Tibial artery (tissue), 4 donors: Measurements from ENCODE around the gene FGF3.

Experiments used
- DNase-seq, 2 donors: peaks; one replicate each; pipeline ENCODE4 v3.0.0-alpha.2; 2019
- H3K27ac ChIP-seq, 2 donors: fragments of 200-600 bp; sonication (generic) in 1 of 2; 1 replicate in 1 of 2; 2 replicates in 1 of 2; pipeline ENCODE4 v1.5.1; 2018 to 2019; ENCODE audit warnings: mild to moderate bottlenecking in 1 of 2
- H3K27me3 ChIP-seq, 2 donors: fragments of 200-600 bp; sonication (generic) in 1 of 2; one replicate each; pipeline versions ENCODE4 v1.5.1 to v1.6.0; 2016 to 2019
- H3K36me3 ChIP-seq, 3 donors: fragments of 200-600 bp; sonication (generic) in 2 of 3; one replicate each; pipeline ENCODE4 v1.5.1; 2016 to 2019; ENCODE audit warnings: mild to moderate bottlenecking in 2 of 3
- H3K4me1 ChIP-seq, 4 donors: fragments of 200-600 bp; sonication (generic) in 2 of 4; 1 replicate in 3 of 4; 2 replicates in 1 of 4; pipeline ENCODE4 v1.5.1; 2016 to 2019
- H3K4me3 ChIP-seq, 2 donors: fragments of 200-600 bp; sonication (generic) in 1 of 2; 1 replicate in 1 of 2; 2 replicates in 1 of 2; pipeline ENCODE4 v1.5.1; 2018 to 2019; ENCODE audit warnings: mild to moderate bottlenecking in 2 of 2
- H3K9me3 ChIP-seq, 3 donors: fragments of 200-600 bp; sonication (generic) in 1 of 3; one replicate each; pipeline ENCODE4 v1.5.1; 2016 to 2019
- intact Hi-C: fragments of 100-400 bp; cut with DNase I; formaldehyde crosslinking; loops from one replicate; pipeline ENCODE4 v1.15.0; 2023; ENCODE audit warnings: low total_unique reads
- TF ChIP-seq, protein P1 (sequence below), 2 experiments: fragments of 200-600 bp in 1 of 2; fragments of 450-650 bp in 1 of 2; IDR thresholded peaks; one replicate each; pipeline ENCODE4 v1.5.1; 2017 to 2019; ENCODE audit warnings: antibody characterized with exemption in 2 of 2, mild to moderate bottlenecking in 1 of 2, moderate library complexity in 1 of 2

FGF3 gene

DNA sequence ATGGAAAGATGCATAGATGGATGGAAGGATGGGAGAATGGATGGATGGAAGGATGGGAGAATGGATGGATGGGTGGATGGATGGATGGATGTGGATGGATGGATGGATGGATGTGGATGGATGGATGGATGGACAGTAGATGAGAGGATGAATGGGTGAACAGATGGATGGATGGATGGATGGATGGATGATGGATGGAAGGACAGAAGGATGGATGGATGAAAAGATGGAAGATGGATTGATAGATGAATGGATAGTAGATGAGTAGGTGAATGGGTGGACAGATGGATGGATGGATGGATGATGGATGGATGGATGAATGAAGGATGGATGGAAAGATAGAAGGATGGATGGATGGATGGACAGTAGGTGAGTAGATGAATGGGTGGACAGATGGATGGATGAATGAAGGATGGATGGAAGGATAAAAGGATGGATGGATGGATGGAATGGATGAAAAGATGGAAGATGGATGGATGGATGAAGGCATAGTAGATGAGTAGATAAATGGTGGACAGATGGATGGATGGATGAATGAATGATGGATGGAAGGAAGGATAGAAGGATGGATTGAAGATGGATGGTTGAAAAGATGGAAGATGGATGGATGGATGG lies 15.5 kb downstream of the FGF3 start:
- no peak for DNase-seq
- Histone ChIP-seq H3K4me1 (no peaks in the 10 kb centered on the region), H3K27me3 (peaks cover 0 to 41% of the 10 kb centered on the region in 2 donors), H3K4me3 (no peak overlapping the region), H3K27ac (no peak overlapping the region), H3K9me3 (no peaks in the 10 kb centered on the region), H3K36me3 (no peaks in the 10 kb centered on the region)
- TF ChIP-seq, protein P1, sequence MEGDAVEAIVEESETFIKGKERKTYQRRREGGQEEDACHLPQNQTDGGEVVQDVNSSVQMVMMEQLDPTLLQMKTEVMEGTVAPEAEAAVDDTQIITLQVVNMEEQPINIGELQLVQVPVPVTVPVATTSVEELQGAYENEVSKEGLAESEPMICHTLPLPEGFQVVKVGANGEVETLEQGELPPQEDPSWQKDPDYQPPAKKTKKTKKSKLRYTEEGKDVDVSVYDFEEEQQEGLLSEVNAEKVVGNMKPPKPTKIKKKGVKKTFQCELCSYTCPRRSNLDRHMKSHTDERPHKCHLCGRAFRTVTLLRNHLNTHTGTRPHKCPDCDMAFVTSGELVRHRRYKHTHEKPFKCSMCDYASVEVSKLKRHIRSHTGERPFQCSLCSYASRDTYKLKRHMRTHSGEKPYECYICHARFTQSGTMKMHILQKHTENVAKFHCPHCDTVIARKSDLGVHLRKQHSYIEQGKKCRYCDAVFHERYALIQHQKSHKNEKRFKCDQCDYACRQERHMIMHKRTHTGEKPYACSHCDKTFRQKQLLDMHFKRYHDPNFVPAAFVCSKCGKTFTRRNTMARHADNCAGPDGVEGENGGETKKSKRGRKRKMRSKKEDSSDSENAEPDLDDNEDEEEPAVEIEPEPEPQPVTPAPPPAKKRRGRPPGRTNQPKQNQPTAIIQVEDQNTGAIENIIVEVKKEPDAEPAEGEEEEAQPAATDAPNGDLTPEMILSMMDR (IDR thresholded peaks at IDR 0.05), result no peak
- intact Hi-C loops, result no loop called here

DNA sequence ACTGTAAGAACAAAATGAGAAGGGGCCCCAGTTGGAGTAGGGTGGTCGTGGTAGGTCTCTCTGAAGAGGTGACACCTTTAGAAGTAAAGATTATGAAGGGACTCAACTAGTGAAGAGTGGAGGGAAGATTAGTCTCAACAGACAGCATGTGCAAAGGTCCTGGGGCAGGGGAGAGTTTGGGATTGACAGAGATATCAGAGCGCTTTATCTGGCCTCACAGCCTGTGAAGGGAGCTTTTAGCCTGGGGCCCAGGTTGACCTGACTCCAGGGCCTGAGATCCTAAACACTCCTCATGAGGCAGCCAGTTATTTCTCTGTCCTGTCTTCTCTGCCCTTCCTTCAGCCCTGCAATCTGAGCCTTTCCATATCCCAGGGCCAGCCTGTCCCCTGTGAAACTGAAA lies 16.2 kb downstream of the FGF3 start:
- no peak overlapping the region for H3K27ac ChIP-seq
- H3K36me3 ChIP-seq, result no peaks in the 10 kb centered on the region
- H3K27me3 ChIP-seq, result peaks cover 0 to 37% of the 10 kb centered on the region in 2 donors
- no peaks in the 10 kb centered on the region for H3K4me1 ChIP-seq
- TF ChIP-seq, protein P1 (IDR thresholded peaks at IDR 0.05), result no peak
- intact Hi-C loops, result no loop called here
- no peaks in the 10 kb centered on the region for H3K9me3 ChIP-seq
- no peak overlapping the region for H3K4me3 ChIP-seq
- no peak for DNase-seq

DNA sequence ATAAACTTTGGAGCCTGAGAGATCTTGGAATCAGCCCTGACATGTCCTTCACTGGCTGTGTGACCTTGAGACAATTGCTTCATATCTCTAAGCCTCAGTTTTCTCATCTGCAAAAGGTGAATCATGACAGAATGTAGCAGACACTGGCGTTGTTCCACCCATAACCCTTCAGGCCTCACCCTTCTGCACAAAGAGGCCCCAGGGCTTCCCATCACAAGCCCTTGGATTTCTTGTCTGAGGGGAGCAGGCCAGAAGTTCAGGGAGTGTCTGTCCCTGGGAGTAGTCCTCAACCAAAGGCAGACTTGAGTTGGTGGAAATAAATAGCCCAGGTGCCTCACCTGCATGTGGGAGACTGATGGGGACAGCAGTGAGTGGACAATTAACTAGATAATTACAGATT lies 16.6 kb downstream of the FGF3 start:
- H3K27ac ChIP-seq, result no peak overlapping the region
- H3K36me3 ChIP-seq, result no peaks in the 10 kb centered on the region
- H3K4me3 ChIP-seq, result no peak overlapping the region
- no peaks in the 10 kb centered on the region for H3K4me1 ChIP-seq
- DNase-seq, result no peak
- TF ChIP-seq, protein P1 (IDR thresholded peaks at IDR 0.05), result no peak
- H3K27me3 ChIP-seq, result peaks cover 0 to 38% of the 10 kb centered on the region in 2 donors
- H3K9me3 ChIP-seq, result no peaks in the 10 kb centered on the region
- intact Hi-C loops, result no loop called here

DNA sequence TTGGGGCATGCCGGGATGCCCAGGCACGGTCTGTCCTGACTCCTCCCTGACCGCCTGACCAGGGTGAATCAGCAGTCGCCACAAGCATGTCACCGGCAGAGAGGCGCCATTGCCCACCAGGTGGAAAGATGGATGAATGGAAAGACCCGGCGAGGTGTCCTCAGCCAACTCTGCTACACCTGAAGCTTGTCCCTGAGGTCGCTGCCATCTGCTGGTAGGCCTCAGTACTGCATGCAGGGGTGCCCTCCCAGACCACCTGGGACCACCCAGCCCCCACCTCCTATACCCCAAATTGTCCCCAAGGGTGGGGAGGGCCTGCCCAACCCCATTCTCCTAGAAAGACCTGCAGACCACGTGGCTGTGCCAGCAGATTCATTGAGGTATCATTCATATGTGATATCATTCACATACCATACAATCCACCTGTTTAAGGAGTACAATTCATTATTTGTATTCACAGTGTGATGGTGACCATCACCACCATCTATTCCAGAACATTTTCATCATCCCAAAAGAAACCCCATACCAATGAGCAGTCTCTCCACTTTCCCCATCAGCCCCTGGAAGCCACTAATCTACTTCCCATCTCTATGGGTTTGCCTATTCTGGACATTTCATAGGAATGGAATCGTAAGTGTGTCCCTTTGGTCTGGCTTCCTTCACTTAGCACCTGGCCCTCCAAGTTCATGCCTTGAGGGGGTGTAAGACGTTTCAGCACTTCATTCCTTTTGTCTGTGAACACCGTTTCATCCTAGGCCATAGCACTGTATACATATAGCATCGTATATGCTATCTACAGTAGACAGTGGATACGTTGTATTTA lies 17.5 kb downstream of the FGF3 start:
- H3K4me3 ChIP-seq, result no peak overlapping the region
- no peak for DNase-seq
- peaks cover 0 to 36% of the 10 kb centered on the region in 2 donors for H3K27me3 ChIP-seq
- TF ChIP-seq, protein P1 (IDR thresholded peaks at IDR 0.05), result peak; percentile 25 to 37
- no peaks in the 10 kb centered on the region for H3K9me3 ChIP-seq
- no peaks in the 10 kb centered on the region for H3K36me3 ChIP-seq
- H3K27ac ChIP-seq, result no peak overlapping the region
- H3K4me1 ChIP-seq, result no peaks in the 10 kb centered on the region
- intact Hi-C loops, result no loop called here

DNA sequence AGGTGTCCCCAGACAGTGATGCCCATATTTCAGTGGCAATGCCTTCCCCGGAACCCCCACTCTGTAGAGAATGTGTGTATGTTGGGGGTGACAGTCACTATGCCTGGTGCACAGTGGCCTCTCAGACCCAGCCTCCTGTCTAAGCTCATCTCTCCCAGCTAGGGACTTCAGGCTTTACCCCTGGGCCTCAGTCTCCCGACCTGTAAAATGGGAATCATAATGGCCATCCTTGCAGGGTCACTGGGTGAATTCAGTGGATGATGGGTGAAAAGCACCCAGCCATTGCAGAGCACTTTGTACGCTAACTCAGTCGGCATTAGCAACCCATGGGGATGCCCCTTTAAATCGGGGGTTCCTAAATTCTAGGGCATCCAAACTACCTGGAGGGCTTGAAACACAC lies 18.9 kb downstream of the FGF3 start:
- Histone ChIP-seq H3K36me3 (no peaks in the 10 kb centered on the region), H3K4me1 (no peaks in the 10 kb centered on the region), H3K27me3 (peaks cover 0 to 35% of the 10 kb centered on the region in 2 donors), H3K9me3 (no peaks in the 10 kb centered on the region), H3K4me3 (no peak overlapping the region), H3K27ac (no peak overlapping the region)
- intact Hi-C loops, result no loop called here
- TF ChIP-seq, protein P1 (IDR thresholded peaks at IDR 0.05), result no peak
- no peak for DNase-seq
